ENCODE results near the gene EIF3L.

DNA sequence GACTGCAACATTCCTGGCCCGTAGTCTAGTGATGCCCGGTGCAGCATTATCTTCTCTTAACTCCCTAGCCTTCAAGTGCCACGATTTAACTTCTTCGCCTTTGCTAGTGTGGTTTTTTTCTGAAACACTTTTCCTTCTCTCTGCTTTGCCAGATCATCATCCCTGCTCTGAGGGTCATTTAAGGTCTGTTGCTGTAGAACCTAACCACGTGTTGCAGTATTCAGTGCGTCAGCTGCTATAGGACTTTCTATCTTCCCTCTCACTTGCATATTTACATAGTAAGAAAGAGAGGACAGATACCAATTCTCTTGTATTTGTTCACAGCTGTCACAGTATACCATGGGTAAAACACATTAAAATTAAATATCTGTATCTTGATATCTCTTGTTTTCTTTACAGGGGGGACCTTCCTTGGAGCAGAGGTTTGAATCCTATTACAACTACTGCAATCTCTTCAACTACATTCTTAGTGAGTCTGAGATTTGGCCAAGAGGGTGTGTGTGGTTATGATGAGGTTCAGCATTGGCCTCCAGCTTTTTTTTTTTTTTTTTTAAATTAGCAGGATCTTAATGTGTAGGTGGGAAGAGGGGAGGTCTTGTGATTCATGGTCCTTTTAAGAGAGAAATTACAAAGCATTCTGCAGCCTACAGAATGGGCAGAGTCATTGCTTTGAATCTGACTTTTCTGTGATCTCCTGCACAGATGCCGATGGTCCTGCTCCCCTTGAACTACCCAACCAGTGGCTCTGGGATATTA, 13.5 kb downstream of the EIF3L start:
- TF ChIP-seq, protein P1, sequence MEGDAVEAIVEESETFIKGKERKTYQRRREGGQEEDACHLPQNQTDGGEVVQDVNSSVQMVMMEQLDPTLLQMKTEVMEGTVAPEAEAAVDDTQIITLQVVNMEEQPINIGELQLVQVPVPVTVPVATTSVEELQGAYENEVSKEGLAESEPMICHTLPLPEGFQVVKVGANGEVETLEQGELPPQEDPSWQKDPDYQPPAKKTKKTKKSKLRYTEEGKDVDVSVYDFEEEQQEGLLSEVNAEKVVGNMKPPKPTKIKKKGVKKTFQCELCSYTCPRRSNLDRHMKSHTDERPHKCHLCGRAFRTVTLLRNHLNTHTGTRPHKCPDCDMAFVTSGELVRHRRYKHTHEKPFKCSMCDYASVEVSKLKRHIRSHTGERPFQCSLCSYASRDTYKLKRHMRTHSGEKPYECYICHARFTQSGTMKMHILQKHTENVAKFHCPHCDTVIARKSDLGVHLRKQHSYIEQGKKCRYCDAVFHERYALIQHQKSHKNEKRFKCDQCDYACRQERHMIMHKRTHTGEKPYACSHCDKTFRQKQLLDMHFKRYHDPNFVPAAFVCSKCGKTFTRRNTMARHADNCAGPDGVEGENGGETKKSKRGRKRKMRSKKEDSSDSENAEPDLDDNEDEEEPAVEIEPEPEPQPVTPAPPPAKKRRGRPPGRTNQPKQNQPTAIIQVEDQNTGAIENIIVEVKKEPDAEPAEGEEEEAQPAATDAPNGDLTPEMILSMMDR (IDR thresholded peaks at IDR 0.05), result no peak
- TF ChIP-seq POLR2AphosphoS5 (IDR thresholded peaks at IDR 0.05) (no peak), POLR2A (IDR thresholded peaks at IDR 0.05) (no peak)

Data from transverse colon (tissue), 4 donors.